ENCODE results near the gene SPOCD1. TPM values are rescaled to one million over a fixed set of nuclear protein-coding genes. Genes with fewer than 3 reads are reported as not detected.

SPOCD1 gene
- total and polyA plus RNA-seq, 11 donors, result 0.19 to 2.9 (median 0.41) TPM; not detected in 5

- no peak overlapping the region for H3K4me3 ChIP-seq
- 82 to 87% (median 85%) methylated on average over 2 to 10 of the region's 10 CpGs for WGBS, 4 donors
- DNase-seq, result no peak
These were observed 1.1 kb downstream of the SPOCD1 start for GRCh38 chr1:31814631-31815306.

GRCh38 chr1:31814041-31814511, 1.7 kb downstream of the SPOCD1 start:
- ATAC-seq, result peak in 2 of 4 donors; percentile 9 to 19
- Histone ChIP-seq H3K4me1 (peaks cover 0 to 4% (median 0%) of the 10 kb centered on the region in 12 donors), H3K9me3 (peaks cover 0 to 3% (median 0%) of the 10 kb centered on the region in 12 donors), H3K27me3 (no peaks in the 10 kb centered on the region), H3K36me3 (no peaks in the 10 kb centered on the region), H3K4me3 (no peak overlapping the region), H3K27ac (no peak overlapping the region)
- 88 to 91% (median 89%) methylated on average over 3 to 11 of the region's 11 CpGs for WGBS, 4 donors
- DNase-seq, result no peak
- intact Hi-C loops (cut with DNase I), result loop anchor here in 5 of 10 donors (5.0 to 10.0 kb wide), 3 partner anchors 148 to 251 kb away; no protein-coding TSS in a partner anchor
- no peak for TF ChIP-seq POLR2A (IDR thresholded peaks at IDR 0.05)
- no peak for TF ChIP-seq CTCF (IDR thresholded peaks at IDR 0.05)

More at GRCh38 chr1:31814631-31815306, 1.1 kb downstream of the SPOCD1 start:
- no peak overlapping the region for H3K27ac ChIP-seq
- ATAC-seq, result no peak
- no peak for TF ChIP-seq CTCF (IDR thresholded peaks at IDR 0.05)
- TF ChIP-seq POLR2A (IDR thresholded peaks at IDR 0.05), result no peak
- intact Hi-C loops (cut with DNase I), result loop anchor here in 5 of 10 donors (5.0 to 10.0 kb wide), 3 partner anchors 148 to 250 kb away; no protein-coding TSS in a partner anchor
- H3K36me3 ChIP-seq, result no peaks in the 10 kb centered on the region
- peaks cover 0 to 4% (median 0%) of the 10 kb centered on the region in 12 donors for H3K4me1 ChIP-seq
- H3K9me3 ChIP-seq, result peaks cover 0 to 3% (median 0%) of the 10 kb centered on the region in 12 donors
- H3K27me3 ChIP-seq, result no peaks in the 10 kb centered on the region

GRCh38 chr1:31812158-31812829, 3.5 kb downstream of the SPOCD1 start:
- peaks cover 0 to 3% (median 0%) of the 10 kb centered on the region in 12 donors for H3K9me3 ChIP-seq
- intact Hi-C loops (cut with DNase I), result loop anchor here in 5 of 10 donors (5.0 to 10.0 kb wide), 3 partner anchors 150 to 253 kb away; no protein-coding TSS in a partner anchor
- TF ChIP-seq POLR2A (IDR thresholded peaks at IDR 0.05) (no peak), CTCF (IDR thresholded peaks at IDR 0.05) (no peak)
- ATAC-seq, result no peak
- no peaks in the 10 kb centered on the region for H3K36me3 ChIP-seq
- DNase-seq, result no peak
- no peaks in the 10 kb centered on the region for H3K27me3 ChIP-seq
- peaks cover 0 to 3% (median 0%) of the 10 kb centered on the region in 12 donors for H3K4me1 ChIP-seq
- no peak overlapping the region for H3K27ac ChIP-seq
- 74 to 79% (median 78%) methylated on average over 9 of the region's 9 CpGs for WGBS, 4 donors
- H3K4me3 ChIP-seq, result no peak overlapping the region

- TF ChIP-seq POLR2A (IDR thresholded peaks at IDR 0.05) (no peak), CTCF (IDR thresholded peaks at IDR 0.05) (no peak)
- Histone ChIP-seq H3K9me3 (peaks cover 0 to 3% (median 0%) of the 10 kb centered on the region in 12 donors), H3K36me3 (no peaks in the 10 kb centered on the region), H3K4me1 (no peaks in the 10 kb centered on the region), H3K4me3 (no peak overlapping the region), H3K27me3 (no peaks in the 10 kb centered on the region), H3K27ac (no peak overlapping the region)
- DNase-seq (no peak), ATAC-seq (no peak)
- intact Hi-C loops (cut with DNase I), result loop anchor here in 5 of 10 donors (5.0 to 10.0 kb wide), 3 partner anchors 151 to 253 kb away; no protein-coding TSS in a partner anchor
- WGBS, 4 donors, result 27 to 53% (median 41%) methylated on average over 3 to 7 of the region's 7 CpGs
These were observed 4.2 kb downstream of the SPOCD1 start for GRCh38 chr1:31811605-31812004.

Data from heart left ventricle (tissue), 16 donors.